NCI-H1417 treated with DMSO at 0.1 percent for 48 hours (cell line): ENCODE measurements around the gene NCKAP5.

Source experiments
- DNase-seq: peaks from one replicate; lab custom pipeline; 2025; lab: John Stamatoyannopoulos, UW

NCKAP5 gene

DNA sequence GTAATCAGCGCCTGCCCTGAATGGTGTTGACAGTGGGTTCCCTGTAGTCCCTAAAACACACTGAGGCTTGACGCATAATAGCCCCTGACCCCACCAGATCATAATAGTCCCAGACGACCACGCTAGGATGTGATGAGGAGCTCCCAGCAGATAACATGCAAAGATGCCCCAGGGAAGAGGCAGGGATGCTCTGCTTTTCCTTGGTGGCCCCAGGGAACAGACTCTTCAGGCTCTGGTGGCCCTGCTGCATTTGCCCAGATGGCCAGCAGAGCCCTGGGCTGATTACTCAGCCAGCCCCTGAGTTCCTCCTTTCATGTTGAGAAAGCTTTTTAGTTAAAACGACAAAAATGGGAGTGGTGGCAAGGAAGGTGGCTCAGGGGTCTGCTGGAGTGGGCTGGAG lies 5.9 kb upstream of the NCKAP5 start:
- DNase-seq, result no peak

DNA sequence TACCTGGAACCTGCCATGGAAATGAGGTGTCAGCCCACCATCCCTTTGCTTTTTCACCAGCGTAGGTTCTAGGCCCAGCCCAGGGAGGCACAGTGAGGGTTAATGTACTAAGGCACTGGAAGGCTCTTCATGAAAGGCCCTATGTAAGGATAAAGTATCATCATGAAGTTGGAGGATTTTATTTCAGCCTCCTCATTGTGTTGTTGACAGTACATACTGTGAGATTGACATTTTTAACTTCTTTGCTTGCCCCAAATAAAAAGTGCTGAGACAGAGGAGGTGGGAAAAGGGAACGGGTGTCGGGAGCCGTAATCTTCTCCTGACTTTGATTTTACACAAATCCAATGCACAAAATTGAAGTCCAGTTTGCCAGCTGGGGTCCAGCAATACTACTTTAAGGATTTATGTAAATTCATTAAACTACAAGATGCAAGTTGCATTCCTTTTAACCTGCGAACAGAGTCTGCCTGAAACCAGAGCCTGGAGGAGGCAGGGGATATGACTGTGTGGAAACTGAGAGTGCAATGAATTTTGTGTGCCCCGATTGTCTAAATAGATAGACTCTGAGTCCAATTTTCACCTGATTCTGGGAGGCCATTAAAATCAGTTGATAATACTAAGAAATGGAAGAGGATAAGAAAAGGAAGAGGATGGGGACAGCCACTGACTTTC lies 5.4 kb upstream of the NCKAP5 start:
- no peak for DNase-seq

DNA sequence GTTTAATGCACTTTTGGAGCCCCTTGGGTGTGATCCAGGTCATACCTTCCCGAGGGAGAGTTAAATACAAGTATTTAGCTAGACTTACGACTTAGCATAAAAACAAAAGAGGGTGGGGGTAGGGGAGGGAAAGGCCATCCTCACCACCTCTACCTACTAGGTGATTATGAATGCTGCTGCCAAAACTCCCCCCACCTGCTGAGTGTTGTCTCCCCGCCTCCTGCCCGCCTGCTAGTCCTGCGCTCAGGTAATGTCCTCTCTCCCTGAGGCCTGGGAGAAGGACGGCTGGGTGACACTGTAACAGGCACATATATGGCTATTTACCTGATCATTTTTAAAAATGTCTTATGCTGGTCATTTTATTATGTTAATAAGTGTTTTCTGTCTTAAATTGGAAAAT lies 3.0 kb upstream of the NCKAP5 start:
- DNase-seq, result no peak

- DNase-seq, result no peak
Observed at GRCh38 chr2:133570542-133570941, 2.3 kb upstream of the NCKAP5 start.

- no peak for DNase-seq
Observed at GRCh38 chr2:133569286-133569830, 1.1 kb upstream of the NCKAP5 start.

DNA sequence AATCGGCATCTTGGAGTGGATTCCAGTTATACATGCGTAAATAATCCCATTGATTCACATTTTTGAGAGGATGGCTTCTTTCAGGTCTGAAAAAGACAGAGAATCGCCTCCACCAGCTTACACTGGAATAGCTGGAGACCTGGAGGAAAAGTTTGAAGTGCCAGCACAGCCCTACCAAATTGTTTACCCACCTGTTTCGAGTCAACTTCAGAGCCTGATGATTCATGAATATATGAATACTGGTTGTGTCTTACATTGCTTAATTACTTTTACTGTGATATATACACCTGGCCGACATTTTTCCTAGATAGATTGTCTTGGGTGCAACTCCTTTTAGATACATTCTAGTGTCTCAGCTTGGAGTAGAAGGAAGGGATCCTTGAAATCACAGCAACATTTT lies 335 bp upstream of the NCKAP5 start:
- DNase-seq, result no peak

DNA sequence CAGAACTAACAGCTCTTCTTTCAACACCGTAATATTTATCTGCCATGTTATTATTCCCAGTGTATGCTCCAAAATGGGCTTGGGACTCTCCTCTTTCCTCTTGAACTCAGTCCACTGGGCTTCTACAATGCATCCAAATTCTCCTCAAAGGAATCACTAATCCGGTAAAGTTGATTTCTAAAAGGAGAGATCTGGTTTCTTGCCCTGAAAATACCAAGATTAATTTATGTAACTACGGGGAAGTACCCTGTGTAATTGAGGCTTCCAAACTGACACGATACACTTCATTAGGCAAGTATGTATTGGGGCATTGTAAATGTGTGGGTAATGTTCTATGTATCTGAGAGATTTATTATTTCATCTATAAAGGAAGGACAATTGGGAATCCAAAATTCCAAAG lies 5.7 kb downstream of the NCKAP5 start:
- DNase-seq, result no peak

DNA sequence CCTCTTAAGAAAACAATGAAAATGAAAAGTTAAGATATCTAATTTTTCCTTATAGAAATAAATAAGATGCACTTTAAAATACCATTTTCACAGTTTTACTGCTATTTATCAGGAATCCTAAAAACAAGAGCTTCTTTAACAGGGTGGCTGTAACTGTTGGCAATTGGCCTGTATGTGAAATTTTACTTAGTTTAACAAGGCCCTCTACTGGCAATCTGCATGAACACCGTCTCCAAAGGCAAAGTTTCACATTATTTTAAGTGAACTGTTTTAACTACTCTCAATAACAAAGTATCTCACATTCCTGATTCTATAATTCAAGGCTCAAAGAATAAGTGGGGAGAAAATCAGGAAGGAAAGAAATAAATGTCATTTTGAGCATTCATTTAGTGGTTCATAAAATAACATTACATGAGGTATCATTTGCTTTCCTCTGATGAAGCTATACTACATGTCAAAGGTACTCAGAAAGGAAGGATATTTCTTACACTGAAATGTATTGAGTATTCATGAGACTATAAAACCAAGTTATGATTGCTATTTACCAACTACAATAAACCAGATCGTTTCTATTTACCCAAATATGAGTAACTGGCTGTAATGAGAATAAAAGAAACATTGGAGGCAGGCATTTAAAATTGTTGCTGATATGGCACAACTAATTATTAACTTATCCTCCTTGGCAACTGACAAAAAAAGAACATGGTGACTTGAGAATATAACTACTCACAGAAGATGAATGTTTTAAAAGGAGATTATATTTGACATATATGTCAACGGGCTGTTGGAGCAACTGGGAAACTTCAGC lies 7.0 kb downstream of the NCKAP5 start:
- DNase-seq, result no peak

- no peak for DNase-seq
Observed at GRCh38 chr2:133557614-133558013, 10.6 kb downstream of the NCKAP5 start.

GRCh38 chr2:133553838-133554408 lies 14.3 kb downstream of the NCKAP5 start:
- DNase-seq, result no peak

GRCh38 chr2:133553251-133553650 lies 15.0 kb downstream of the NCKAP5 start:
- no peak for DNase-seq

DNA sequence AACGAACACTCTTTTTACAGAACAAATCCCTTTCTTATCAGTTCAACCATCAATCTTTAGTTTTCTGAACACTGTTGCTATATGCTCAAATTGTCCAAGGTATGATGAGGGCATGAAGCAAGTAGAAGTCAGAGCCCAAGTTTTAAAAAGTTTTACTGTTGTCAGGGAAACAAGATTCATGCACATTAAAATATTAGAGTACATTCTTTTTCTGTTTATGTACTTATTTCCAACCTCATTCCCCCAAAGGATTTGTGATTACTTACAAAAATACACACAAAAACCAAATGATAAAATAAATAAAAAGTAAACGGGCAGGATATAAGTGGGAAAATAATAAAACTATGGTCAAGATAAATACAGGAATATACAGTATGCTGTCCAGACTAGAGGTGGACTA lies 15.4 kb downstream of the NCKAP5 start:
- DNase-seq, result no peak

DNA sequence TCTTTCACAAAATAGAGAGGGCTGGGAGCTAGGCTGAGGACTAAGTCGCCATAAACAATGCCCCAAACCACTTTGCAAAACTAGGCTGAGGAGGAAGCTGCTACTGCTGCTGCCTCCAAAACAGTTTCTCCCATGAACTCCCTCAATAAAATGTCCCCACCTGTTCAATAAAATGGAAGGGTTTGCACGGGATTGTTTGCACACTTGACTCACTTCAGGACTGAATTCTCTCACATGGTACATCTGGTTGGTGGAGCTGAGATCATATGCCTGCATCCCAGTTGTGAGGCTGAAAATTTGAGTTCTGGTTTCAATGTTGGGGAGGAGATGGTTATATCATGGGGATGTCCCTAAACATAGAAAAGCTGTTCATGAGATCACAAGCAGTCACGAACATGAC lies 26.5 kb downstream of the NCKAP5 start:
- DNase-seq, result no peak

- no peak for DNase-seq
Observed at GRCh38 chr2:133541376-133541775, 26.9 kb downstream of the NCKAP5 start.

GRCh38 chr2:133532919-133533318 lies 35.3 kb downstream of the NCKAP5 start:
- DNase-seq, result no peak

DNA sequence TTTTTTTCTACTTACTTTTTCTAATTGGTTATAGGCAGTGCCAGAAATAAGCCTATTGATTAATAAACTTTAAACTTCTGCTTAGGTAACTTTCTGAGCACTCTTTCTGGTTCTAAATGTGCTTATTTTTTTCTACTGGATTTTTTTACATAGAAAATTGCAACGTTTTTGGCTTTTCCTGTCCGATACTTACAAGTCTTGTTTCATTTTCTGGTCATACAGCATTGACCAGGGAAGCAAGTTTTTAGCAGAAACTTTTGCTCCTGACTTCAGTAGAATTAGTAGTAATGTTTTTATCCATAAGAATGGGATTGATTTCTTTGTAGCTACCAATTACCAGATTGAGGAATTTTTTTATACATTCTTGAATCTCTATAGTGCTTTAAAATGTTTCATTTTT lies 36.9 kb downstream of the NCKAP5 start:
- DNase-seq, result no peak

GRCh38 chr2:133530645-133531044 lies 37.6 kb downstream of the NCKAP5 start:
- no peak for DNase-seq

DNA sequence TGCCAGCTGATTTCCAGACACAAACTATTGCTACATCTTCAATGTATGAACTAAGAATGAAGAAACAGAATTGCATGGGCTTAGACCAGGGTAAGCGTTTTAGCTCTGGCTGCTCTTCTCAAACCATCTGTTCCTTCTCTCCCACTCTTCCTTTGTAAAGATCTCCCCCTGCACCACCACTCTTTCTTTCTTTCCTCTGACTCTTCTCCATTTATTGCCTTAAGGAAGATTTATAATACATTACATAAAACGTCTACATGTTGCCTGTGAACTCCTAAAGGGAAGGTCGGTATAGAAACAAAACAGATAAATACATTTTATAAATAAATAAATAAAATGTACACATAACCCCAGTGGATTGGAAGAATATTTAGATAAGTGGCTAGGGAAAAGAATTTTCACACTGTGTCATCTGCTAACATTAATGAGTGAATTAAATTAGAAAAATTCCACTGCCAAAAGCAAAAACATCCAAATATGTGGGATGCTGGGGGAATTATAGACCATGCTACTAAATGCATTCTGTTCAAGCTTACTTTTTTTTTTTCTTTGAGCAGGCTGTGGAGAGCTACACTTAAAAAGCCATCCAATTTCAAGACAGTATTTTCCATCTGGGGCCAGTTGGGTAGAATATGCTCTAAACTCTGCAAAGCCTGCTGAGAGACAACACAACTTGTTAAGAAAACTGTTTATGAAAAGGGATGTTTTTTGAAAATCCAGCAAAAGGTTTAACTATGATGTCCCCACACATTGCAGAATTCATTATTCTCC lies 41.5 kb downstream of the NCKAP5 start:
- no peak for DNase-seq

DNA sequence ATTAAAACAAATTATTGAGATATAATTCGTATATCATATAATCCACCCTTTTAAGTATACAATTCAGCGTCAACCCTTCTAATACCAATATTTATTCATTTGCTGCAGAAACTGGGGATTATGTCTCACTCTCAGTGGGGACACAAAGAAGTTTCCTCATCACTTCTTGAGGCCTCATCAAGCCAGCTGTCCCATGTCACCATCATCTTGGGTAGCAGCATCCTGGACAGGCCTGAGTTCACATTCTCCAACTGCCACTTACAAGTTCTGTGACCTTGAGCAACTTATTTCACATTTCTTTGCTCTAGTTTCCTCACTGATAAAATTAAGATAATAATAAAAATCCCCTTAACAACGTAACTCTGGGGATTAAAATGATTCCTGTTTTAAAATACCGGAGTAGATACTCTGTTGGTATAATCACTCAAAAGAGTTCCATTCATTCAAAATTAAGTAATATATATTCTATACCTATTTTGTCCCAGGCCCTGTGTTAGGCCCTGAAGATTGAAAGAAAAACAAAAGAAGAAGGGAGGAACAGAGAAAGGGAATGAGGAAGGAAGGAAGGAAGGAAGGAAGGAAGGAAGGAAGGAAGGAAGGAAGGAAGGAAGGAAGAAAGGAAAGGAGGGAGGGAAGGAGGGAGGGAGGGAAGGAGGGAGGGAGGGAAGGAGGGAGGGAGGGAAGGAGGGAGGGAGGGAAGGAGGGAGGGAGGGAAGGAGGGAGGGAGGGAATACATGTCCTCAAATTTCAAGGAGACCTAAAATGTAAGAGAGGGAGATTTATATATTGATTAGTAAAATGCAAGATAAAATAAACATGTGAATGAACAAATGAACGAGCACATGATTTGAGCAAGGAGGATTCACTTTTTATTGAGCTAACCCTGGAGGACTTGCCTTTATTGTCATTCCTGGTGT lies 42.4 kb downstream of the NCKAP5 start:
- DNase-seq, result no peak

DNA sequence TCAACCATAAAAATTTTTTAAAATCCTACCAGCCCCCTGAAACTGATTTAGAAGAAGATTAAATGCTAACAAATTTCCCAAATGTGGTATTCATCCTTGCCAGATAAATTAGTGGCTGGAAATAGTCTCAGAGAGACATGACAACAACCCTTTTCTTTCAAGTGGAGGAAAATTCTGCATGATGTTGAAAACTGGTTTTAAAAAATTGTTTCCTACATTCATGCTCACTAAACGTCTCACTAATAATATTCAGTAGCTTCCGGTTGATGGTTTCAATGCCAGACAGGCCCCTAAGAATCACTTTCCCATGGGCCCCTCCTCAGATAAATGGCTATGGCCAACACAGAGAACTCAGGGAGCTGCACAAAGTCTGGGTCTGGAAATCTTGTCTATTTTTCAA lies 43.2 kb downstream of the NCKAP5 start:
- no peak for DNase-seq

DNA sequence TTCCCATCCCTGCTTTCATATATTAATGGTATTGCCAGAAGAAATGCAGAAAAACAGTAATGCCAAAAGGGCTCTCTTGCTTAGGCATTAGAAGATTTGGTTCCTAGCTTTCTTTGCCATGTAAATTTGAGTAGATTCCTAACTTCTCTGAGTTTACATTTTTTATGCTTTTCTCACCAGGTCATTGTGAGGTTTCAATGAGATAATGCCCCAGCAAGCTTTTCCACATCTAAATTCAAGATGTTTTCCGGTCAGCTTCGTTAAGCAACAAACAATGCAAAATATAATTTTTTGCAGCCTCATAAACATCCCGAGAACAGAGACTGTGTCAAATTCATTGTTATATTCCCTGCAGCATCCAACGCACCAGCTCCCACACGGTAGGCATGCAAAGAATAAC lies 44.9 kb downstream of the NCKAP5 start:
- DNase-seq, result no peak
